Activated T-cell treated with anti-CD3 and anti-CD28 coated beads for 24 hours (primary cell): ENCODE measurements around the gene PRXL2C.
"Not testable (repeated sequence)": the region's sequence is repeated elsewhere in the genome, so short reads cannot be mapped to it uniquely, and the experiment has no call there.

ENCODE experiments used
- DNase-seq: peaks from one replicate; pipeline ENCODE4 v3.0.0-alpha.2; 2020; ENCODE audit warnings: low read depth

PRXL2C gene

GRCh38 chr9:96649620-96650324, 5.3 kb downstream of the PRXL2C start:
- no peak for DNase-seq

GRCh38 chr9:96646081-96646991, 8.8 kb downstream of the PRXL2C start:
- no peak for DNase-seq

- DNase-seq = no peak
Measured at GRCh38 chr9:96644137-96644536, 11.0 kb downstream of the PRXL2C start.

- no peak for DNase-seq
Measured at GRCh38 chr9:96641514-96641913, 13.6 kb downstream of the PRXL2C start.

- DNase-seq = no peak
Measured at GRCh38 chr9:96638606-96639364, 16.3 kb downstream of the PRXL2C start.

GRCh38 chr9:96636368-96636767, 18.7 kb downstream of the PRXL2C start:
- no peak for DNase-seq

- DNase-seq = not testable (repeated sequence)
Measured at GRCh38 chr9:96633579-96633978, 21.5 kb downstream of the PRXL2C start.

- DNase-seq = no peak
Measured at GRCh38 chr9:96626912-96627311, 28.2 kb downstream of the PRXL2C start.

GRCh38 chr9:96621618-96622017, 33.5 kb downstream of the PRXL2C start:
- no peak for DNase-seq

- DNase-seq = no peak
Measured at GRCh38 chr9:96620832-96621269, 34.3 kb downstream of the PRXL2C start.

GRCh38 chr9:96620181-96620514, 35.0 kb downstream of the PRXL2C start:
- no peak for DNase-seq

- peak; percentile 69 for DNase-seq
Measured at GRCh38 chr9:96619491-96620180, 35.5 kb downstream of the PRXL2C start, which contains the start of gene CDC14B. Gene CDC14B (minus strand): TSS chr9:96619843. CDS start chr9:96619378, 465 bp downstream.

GRCh38 chr9:96619124-96619465, 36.0 kb downstream of the PRXL2C start:
- no peak for DNase-seq

GRCh38 chr9:96618209-96619123, 36.7 kb downstream of the PRXL2C start:
- peak; percentile 2 for DNase-seq

- no peak for DNase-seq
Measured at GRCh38 chr9:96617439-96618185, 37.5 kb downstream of the PRXL2C start.

- no peak for DNase-seq
Measured at GRCh38 chr9:96616817-96617438, 38.2 kb downstream of the PRXL2C start.

GRCh38 chr9:96615411-96615810, 39.7 kb downstream of the PRXL2C start:
- no peak for DNase-seq

- DNase-seq = not testable (repeated sequence)
Measured at GRCh38 chr9:96614664-96615063, 40.5 kb downstream of the PRXL2C start.

GRCh38 chr9:96612966-96613589, 42.0 kb downstream of the PRXL2C start:
- no peak for DNase-seq
